Activated CD8-positive, alpha-beta memory T cell treated with anti-CD3 and anti-CD28 coated beads, Interleukin-2, amount 50 U/mL, for 1 hour (primary cell): ENCODE data around the gene CD22.

ENCODE experiments used
- DNase-seq: peaks from one replicate; pipeline ENCODE4 v3.0.0-alpha.2; 2020; ENCODE audit errors: extremely low read depth

Gene CD22

DNA sequence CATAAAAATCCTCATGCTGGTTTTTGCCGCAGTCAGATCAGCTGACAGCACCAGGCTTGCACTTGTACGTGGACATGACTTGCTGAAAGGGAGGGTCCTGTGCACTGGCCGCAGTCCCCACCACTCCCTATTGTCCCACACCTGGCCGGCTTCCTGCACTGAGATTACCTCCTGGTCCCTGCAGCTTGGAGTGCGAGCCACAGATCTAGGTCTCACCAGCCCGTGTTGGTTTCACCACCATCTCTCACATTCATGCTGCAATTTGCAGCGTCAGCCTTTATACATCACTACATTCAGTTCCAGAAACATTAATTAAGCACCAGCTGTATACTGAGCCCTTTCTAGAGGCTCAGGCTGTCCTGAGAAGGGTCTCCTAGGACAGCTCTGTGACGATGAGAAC is 15.0 kb upstream of the CD22 start:
- DNase-seq, result no peak

DNA sequence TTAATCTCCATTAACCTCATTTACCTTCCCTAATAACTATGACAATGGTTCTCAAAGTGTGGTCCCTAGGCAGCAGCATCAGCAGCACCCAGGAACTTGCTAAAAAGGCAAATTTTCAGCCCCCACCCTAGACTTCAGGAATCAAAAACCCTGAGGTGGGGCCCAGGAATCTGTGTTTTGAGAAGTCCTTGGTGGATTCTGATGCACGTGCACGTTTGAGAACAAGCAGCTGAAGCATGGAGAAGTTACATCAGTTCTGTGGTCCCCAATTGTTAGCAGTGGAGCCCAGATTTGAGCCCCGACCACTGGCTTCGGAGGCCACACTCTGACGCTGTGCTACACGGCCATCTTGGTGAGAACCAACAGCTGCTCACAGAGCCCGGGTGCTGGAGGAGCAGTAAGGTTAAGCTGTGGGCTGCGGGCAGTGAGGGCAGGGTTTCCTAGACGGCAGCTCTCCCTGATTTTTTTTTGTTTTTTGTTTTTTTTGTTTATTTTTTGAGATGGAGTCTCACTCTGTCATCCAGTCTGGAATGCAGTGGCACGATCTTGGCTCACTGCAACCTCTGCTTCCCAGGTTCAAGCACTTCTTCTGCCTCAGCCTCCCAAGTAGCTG is 14.0 kb upstream of the CD22 start:
- no peak for DNase-seq

DNA sequence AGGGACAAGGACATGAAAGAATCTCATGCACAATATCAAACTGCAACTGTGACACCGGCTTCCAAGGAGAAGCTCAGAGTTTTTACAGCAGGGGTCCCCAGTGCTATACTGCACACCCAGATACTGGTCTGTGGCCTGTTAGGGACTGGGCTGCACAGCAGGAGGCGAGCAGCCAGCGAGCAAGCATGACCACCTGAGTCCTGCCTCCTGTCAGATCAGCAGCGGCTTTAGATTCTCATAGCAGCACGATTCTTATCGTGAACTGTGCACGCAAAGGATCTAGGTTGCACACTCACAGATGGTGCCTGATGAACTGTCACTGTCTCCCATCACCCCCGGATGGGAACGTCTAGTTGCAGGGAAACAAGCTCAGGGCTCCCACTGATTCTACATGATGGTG is 13.1 kb upstream of the CD22 start:
- DNase-seq, result no peak

DNA sequence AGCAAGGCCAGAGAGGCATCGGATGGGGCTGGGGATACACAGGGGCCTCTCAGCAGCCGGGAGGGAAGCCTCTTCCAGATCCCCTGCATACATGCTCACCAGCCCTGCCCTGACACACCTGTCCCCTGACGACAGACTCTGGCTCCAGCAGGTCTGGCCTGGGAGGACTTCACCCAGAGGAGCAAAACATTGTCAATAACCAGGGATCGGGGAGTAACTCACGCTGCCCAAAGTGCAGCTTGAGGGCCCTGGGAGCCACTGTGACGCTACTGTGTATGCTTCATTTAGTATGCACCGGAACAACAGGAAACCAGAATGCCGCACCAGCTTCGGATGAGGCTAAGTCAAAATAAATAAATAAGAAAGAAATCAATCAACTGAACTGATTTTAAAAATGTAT is 12.4 kb upstream of the CD22 start:
- DNase-seq, result no peak

DNA sequence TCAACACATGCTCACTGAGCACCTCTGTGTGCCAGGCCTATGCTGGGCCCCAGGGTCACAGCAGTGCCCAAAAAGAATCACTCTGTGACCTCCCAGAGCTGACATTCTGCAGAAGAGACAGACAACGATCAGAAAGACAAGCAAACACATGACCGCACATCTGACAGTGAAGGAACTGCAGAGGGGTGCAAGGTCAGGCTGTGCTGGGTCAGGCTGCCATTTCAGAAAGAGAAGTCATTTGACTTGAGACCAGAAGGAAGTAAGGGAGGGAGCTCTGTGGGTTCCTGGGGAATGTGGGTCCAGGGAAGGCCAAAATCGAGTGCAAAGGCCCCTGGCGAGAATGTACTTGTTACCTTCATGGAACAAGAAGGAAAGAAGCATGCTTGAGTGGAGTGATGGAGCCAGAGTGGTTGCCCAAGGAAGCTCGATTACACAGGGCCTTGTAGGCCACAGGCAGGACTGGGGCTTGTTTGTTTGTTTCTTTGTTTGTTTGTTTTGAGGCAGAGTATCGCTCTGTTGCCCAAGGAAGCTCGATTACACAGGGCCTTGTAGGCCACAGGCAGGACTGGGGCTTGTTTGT is 11.4 kb upstream of the CD22 start:
- no peak for DNase-seq

DNA sequence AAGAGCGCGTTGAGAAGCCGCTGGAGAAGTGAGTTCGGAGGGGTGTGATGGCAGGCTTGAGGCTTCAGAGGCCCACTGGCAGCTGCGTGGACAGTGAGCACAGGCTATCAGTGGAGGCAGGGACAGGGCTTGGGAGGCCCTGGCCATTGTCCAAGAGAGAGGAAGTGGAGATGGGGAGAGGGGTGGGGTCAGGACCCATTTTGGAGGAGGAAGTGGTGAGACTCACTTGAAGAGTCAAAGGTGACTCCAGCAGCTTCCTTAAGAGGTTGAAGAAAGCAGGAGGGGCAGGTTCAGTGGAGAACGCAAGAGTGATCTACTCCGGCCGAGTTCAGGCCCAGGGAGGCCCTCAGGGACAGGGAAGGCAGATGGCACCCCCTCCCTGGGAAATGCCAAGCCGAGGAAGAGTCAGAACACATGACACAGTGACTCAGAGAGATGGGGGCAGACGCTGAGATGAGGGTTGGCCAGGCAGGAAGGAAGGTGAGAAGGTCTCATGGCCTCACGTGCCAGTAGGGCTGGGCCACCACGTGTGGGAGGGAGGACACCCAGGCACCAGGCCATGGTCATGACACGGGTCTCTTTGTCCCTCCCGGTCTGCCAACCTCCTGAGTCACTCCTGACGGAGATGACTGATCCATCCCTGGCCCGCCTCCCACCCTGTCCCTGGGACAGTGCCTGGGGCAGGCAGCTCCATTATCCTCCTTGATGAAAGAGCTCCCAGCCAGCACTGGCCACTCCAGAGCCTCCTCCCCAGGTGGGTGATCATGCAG is 10.1 kb upstream of the CD22 start:
- DNase-seq, result no peak

DNA sequence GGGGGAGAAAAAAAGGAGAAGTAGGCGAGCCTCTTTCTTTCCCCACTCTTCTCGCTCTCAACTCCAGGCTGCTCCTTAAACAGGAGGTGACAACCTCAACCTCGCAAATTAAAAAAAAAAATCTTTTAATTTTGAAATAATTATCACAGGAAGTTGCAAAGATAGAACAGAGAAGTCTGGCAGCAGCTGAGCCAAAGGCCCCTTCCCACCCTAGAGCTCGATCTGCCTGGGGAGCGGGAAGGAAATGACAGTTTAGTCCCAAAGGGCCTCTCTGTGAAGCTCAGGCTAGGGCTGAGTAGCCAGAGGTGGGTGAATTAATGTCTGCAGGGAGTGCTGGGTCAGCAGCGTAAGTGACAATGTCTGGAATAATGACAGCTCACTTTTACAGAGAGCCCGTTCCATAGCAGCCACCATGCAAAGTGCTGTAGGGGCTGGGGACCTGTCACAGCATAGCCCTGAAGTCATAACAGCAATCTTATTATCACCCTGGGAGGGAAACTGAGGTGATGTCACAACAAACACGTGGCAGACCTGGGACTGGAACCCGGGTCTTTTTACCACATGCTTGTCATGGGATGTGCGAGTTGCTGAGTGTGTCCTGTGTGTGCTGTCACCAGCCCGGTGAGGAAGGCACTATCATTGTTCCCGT is 8.8 kb upstream of the CD22 start:
- DNase-seq, result no peak

DNA sequence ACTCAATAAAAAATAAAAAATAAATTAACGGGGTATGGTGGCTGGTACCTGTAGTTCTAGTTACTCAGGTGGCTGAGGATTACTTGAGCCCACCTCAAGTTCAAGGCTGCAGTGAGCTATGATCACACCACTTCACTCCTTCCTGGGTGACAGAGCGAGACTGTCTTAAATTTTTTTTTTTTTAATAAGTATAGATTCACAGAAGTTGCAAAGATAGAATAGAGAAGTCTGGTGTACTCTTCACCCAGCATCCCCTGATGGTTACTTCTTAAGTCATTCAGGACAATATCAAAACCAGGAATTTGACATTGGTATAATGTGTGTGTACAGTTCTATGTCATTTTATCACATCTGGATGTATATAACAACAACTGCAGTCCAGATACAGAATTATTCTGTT is 7.7 kb upstream of the CD22 start:
- no peak for DNase-seq

DNA sequence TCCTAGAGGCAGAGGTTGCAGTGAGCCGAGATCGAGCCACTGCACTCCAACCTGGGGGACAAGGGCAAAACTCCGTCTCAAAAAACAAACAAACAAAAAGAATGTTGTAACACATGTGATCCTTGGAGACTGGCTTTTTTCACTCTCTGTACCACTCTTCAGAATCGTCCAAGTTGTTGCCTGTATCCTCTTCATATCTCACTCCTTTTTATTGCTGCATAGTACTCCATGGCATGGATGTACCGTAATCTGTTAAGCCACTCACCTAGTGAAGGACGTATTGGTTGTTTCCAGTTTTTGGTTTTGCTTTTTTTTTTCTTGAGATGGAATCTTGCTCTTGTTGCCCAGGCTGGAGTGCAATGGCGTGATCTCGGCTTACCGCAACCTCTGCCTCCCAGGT is 7.0 kb upstream of the CD22 start:
- DNase-seq, result no peak

DNA sequence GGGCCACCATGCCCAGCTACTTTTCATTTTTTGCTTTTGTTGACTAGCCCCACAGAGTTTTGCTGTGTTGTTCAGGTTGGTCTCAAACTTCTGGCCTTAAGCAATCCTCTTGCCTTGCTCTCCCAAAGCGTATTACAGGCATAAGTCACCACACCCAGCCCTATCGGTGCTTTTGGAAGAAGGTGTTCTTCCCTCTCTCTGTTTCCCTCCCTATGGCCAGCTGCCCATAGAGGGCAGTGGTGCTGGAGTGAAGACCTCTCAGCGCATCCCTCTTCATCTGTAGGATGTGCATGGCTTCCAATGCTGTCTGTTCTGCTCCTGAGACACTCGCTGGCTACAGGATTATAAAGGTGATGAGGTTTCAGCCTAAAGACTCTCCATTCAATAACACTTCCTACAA is 1.3 kb upstream of the CD22 start:
- no peak for DNase-seq

DNA sequence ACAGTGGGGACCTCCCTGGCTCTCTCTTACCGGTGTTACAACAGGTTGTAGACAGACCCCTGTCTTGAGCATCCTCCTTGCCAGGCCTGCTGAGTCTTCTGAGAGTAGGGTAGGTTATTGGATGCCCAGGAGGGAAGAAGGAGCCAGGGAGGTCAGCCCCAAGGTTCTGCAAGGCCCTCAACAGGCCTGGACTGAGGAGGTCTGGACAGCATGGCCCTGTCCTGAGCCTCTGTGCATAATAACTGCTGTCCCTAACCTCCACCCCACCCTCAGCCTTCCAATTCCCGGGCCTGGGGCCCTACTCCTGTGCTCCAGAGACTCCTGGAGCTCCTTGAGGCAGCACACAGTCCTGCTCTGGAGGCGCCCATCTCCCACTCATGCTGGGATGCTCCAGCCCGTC is 336 bp downstream of the CD22 start:
- DNase-seq, result no peak

DNA sequence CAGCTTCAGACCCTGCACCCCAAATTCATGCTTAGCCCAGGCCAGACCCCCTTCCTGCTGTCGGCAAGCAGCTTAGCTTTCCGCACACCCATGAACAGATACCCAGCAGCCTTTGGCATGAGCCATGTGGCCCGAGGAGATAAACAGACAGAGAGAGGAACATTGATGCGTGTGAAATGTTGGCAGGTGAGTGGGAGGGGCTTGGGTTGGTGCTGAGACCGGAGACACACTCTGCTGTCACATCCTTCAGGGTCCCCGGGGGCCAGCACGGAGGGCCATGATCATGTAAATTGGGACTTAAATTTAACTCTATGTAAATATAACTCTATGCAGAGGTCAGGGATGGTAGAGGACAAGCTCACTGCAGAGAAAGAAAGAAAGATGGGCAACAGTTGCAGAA is 1.5 kb downstream of the CD22 start:
- no peak for DNase-seq

DNA sequence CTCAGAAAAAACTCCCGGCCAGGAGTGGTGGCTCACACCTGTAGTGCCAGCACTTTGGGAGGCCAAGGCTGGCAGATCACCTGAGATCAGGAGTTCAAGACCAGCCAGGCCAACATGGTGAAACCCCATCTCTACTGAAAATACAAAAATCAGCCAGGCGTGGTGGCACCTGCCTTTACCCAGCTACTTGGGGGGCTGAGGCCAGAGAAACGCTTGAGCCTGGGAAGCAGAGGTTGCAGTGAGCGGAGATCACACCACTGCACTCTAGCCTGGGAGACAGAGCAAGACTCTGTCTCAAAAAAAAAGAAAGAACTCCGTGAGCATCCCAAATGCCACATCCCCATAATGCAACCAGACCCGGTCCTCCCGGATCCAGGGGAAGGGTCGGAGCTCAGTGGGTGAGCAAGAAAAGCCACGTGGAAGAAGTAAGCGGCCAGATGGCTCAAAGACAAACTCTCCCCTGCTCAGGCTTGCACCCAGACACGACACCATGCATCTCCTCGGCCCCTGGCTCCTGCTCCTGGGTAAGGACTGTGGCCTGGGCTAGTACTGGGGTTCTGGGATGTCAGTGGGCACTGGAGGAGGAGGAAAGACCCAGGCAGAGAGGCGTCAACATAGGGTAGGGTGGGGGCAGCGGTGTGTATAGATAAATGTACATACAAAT is 2.7 kb downstream of the CD22 start:
- DNase-seq, result no peak

DNA sequence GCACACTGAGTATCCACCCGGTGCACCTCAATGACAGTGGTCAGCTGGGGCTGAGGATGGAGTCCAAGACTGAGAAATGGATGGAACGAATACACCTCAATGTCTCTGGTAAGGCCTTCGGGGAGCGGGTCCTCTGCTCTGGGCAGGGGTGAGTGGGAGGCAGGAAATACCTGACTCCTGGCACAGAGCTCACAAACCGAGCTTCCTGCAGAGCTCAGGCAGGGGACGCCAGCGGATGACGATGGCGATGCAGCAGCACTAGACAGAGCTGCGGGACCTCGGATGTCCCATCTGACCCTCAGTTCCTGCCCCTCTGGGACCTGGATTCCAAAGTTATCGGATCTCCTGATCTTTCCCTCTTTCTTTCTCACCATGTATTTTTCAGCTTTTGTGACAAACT is 3.8 kb downstream of the CD22 start:
- no peak for DNase-seq

DNA sequence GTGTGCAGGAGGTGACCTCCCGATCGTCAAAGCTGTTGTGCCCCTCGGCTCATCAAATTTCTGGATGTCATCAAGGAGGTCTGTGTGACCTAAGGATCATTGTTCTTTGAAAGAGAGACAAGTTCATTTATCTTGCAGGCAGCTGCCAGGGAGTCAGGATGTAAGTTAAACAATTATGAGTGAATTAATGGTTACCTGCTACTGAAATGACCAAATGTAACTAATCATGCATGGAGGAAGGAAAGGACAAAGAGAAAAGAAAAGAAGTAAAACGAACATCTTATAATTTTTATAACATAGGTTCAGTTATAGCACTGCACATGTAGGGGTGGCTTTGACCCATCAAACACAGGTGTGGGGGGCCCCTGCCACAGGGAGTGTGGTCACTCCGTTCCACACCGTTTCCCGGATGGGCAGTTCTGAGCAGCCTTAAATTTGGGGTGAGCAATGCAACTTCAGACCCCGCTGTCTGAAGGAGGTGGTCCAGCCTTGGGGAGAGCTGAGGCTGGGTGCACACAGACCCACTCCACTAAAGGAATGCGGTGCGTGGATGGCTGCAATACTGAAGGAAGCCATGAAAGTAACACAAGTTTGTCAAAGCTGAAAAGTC is 5.3 kb downstream of the CD22 start:
- no peak for DNase-seq

DNA sequence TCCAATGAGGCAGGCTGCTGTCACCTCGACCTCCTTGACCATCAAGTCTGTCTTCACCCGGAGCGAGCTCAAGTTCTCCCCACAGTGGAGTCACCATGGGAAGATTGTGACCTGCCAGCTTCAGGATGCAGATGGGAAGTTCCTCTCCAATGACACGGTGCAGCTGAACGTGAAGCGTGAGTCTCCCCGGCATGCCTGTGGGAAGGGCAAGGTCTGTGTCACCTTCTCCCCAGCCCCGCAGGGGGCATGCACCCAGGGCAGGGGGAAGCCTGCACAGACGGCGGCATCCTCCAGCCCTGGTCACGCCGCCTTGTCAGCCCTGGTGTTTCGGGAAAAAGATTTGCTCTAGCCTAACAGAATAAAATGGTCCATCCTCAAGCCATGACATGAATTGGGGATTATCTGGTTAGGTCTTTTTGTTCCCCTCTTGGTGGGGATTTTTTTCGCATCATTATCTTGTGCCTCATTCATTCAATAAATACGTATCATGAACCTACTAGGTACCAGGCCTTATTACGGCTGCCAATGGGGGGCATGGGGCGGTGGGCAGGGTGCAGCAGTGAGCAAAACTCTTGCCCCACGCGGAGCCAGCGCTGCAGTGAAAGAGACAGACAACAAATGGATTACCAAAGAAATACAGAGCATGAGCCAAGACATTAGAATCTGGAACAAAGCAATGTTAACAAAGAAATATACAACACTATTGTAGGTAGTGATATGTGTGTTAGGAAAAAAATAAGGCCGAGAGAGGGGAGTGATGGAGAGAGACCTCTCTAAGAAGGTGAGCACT is 7.4 kb downstream of the CD22 start:
- no peak for DNase-seq

DNA sequence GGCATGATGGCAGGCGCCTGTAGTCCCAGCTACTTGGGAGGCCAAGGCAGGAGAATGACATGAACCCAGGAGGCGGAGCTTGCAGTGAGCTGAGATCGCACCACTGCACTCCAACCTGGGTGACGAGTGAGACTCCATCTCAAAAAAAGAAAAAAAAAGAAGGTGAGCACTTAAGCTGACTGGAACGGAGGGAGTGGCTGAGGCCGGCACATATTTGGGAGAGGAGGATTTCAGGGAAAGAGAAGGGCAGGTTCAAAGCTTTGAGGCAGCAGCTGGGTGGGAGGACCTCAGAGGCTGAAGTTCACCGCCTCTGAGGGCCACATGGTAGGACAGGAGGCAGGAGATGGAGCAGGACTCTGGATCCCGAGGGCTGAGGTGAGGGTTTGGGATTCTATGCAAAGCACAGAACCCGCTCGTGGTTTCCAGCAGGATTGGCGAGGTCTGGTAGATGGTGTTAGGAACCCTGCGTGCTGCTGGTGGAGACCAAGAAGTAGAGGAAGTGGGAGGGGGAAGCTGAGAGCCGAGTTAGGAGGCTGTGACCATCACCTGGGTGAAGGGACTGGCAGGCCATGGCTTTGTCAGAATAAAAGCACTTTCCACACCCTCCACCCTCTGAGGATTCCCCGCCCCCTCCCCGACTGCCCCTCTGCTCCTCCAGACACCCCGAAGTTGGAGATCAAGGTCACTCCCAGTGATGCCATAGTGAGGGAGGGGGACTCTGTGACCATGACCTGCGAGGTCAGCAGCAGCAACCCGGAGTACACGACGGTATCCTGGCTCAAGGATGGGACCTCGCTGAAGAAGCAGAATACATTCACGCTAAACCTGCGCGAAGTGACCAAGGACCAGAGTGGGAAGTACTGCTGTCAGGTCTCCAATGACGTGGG is 8.4 kb downstream of the CD22 start:
- DNase-seq, result no peak

DNA sequence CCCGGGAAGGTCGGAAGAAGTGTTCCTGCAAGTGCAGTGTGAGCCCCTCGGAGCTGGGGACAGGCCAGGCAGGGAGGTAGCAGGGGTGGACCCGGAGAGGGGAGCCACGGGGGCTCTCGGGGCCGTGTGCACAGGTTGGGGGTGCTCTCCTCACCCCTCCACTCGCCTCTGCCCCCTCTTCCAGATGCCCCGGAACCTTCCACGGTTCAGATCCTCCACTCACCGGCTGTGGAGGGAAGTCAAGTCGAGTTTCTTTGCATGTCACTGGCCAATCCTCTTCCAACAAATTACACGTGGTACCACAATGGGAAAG is 9.0 kb downstream of the CD22 start:
- no peak for DNase-seq

DNA sequence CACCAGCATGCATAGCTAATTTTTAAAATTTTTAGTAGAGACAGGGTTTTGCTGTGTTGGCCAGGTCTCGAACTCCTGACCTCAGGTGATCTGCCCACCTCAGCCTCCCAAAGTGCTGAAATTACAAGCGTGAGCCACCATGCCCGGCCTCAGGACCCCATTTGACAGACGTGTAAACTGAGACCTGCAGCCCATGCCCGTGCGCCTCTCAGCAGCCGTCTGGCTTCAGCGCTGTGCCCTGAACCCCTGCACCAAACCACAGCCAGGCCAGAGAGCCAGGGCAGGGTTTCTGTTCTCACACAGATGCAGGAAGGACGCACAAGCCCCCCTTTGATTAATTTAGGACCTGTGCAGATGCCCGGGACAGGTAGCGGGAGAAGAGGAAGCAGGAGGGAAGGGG is 11.4 kb downstream of the CD22 start:
- DNase-seq, result no peak

DNA sequence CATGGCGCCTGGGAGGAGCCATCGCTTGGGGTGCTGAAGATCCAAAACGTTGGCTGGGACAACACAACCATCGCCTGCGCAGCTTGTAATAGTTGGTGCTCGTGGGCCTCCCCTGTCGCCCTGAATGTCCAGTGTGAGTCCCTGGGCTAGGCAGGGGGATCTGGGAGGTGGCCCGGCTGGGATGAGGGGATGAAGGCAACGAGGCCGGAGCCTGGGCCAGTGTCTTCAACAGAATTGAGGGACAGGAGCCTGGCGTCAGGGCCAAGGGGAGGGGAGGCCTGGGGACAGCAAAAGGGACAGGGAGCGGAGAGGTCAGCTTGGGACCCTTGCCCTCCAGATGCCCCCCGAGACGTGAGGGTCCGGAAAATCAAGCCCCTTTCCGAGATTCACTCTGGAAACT is 12.0 kb downstream of the CD22 start:
- no peak for DNase-seq
